Stimulated activated CD4-positive, alpha-beta T cell treated with anti-CD3 and anti-CD28 coated beads, Interleukin-15, amount 100 ng/mL, for 1 hour (primary cell): Measurements from ENCODE around the gene SLC31A1.

Experiments
- DNase-seq, 2 donors: peaks; one replicate each; pipeline ENCODE4 v3.0.0-alpha.2; 2020; ENCODE audit warnings: low read depth in 1 of 2, low spot score in 1 of 2

Gene SLC31A1

GRCh38 chr9:113302792-113303418 lies 81.6 kb downstream of the SLC31A1 start, which contains the start of gene RNF183:
RNF183 (minus strand) TSS chr9:113303376; CDS start chr9:113298184, 5,192 bp downstream.
- DNase-seq, result no peak

DNA sequence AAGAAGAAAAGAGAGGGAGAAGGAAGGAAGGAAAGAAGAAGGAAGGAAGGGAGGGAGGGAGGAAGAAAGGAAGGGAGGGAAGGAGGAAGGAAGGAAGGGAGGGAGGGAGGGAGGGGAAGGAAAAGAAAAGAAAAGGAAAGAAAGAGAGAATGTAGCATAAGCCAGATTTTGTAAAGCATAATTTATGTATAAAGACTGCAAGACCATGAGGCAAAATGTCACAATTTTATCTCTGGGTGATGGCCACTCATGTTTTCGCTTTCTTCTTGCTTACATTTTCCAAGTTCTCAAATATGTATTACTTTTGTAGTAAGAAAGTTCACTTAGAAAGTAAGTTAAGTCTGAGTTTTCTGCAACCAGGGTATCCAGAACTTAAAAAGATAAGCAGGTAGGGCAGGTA lies 85.2 kb downstream of the SLC31A1 start:
- no peak for DNase-seq

DNA sequence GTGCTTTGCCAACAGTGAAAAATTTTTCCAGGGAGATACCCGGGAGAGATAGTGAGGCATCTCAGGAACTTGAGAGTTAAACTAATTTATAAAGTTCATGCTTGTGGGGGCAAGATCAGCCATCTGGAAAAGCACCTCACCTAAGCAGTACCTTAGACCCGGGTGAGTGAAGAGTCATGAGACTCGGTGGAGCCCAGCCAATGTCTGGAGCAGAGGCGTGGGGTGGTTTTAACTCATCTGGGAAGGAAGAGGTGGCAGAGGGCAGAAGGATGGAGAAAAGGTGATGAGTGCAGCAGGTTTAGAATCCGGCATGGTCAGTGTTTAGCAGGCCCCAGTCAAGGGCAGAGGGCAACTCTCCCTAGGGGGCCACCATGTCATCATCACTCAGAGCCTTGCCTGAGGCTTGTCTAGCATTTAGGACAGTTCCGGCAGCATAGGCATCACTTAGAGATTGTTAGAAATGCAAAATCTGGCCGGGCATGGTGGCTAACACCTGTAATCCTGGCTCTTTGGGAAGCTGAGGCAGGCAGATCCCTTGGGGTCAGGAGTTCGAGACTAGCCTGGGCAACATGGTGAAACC lies 86.1 kb downstream of the SLC31A1 start:
- DNase-seq, result no peak

DNA sequence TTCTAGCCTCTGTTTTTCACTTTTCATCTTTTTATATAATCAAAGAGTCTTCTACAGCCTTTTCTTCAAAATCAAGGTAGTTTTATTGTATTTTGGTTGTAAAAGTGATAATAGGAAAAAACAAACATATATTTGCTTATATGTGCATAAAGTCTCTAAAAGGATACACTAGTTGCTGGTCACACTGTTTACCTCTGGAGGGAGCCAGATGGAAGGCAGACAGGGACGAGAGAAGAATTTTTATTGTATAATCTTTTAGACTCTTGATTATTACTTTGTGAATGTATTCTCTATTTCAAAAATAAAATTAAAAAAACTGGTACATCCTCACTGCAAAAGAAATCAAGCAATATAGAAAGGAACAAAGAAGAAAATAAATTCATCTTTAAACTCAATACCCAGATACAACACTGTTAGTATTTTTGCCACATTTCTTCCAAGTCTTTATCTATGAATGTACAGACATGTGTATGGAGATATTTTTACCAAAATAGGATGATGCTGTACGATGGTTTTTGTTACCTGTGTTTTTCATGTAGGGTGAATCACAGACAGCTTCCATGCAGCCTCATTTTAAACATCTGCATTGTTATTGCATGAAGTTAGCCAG lies 88.0 kb downstream of the SLC31A1 start:
- DNase-seq, result no peak

GRCh38 chr9:113310538-113310937 lies 89.2 kb downstream of the SLC31A1 start:
- DNase-seq, result no peak

DNA sequence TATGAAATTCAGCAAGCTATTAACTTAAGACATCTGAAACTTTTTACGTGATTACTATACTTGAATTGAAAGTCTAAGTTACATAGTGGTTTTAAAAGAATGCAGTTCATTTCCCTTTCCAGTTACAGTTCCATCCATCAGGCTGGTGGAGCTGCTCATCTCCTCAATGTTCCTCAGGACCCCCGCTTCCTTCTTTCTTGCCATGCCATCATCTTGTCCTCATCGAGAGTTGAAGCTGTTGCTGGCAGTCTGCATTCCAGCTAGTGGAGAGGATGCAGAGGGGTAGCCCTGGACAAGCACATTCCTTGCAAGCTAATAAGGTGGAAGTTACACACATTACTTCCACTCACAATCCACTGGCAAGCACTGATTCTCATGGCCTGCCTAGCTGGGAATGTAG lies 90.6 kb downstream of the SLC31A1 start:
- DNase-seq, result no peak

DNA sequence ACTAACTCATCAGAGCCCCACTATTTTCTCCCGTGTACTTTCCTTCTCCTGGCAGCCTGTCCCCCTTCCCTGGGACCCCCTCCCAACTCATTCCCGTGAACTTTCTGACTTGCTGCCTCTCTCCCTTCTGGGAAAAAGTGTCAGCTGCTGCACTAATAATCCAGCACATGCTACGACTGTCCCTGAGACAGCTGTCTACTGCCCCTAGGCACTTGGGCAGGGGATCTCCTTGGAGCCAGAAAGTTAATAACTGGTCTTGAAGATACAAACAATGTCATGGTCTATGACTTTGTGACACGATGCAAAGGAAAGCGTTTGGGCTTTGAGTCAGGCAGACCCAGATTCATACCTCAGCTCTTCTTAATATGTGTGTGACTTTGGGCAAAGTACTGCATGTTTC lies 91.9 kb downstream of the SLC31A1 start:
- DNase-seq, result no peak
